ENCODE measurements around the gene PPFIA1.

DNA sequence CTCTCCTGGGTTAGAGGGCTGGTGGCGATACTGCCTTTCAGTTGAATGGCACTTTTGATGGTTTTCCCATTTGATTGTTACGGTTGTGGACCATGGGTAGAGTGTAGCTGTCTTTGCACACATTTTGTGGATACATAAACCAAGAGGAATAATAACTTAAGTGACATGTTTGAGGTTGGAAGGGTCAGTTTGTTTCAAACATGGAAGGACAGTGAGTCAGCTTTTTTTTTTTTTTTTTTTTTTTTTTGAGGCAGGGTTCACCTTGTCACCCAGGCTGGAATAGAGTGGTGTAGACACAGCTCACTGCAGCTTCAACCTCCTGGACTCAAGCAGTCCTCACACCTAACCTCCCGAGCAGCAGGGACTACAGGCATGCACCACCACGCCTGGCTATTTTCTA lies 41.1 kb downstream of the PPFIA1 start:
- TF ChIP-seq, protein P1, sequence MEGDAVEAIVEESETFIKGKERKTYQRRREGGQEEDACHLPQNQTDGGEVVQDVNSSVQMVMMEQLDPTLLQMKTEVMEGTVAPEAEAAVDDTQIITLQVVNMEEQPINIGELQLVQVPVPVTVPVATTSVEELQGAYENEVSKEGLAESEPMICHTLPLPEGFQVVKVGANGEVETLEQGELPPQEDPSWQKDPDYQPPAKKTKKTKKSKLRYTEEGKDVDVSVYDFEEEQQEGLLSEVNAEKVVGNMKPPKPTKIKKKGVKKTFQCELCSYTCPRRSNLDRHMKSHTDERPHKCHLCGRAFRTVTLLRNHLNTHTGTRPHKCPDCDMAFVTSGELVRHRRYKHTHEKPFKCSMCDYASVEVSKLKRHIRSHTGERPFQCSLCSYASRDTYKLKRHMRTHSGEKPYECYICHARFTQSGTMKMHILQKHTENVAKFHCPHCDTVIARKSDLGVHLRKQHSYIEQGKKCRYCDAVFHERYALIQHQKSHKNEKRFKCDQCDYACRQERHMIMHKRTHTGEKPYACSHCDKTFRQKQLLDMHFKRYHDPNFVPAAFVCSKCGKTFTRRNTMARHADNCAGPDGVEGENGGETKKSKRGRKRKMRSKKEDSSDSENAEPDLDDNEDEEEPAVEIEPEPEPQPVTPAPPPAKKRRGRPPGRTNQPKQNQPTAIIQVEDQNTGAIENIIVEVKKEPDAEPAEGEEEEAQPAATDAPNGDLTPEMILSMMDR (conservative IDR thresholded peaks at IDR 0.05) = no peak
- no peak for TF ChIP-seq EZH2 (IDR thresholded peaks at IDR 0.05; ENCODE audit: low read depth)
